ENCODE data around the gene SPTBN1. TPM values are rescaled to one million over a fixed set of nuclear protein-coding genes. Genes with fewer than 3 reads are reported as not detected.
A peak's percentile ranks its signal among the peaks of the same experiment; 100 is the strongest.

SPTBN1 gene
- total RNA-seq, 3 donors from 2014 or later (not counting 1 experiment from before 2014, with no cell fraction given): 65.7 to 142 (median 68.3) TPM

DNA sequence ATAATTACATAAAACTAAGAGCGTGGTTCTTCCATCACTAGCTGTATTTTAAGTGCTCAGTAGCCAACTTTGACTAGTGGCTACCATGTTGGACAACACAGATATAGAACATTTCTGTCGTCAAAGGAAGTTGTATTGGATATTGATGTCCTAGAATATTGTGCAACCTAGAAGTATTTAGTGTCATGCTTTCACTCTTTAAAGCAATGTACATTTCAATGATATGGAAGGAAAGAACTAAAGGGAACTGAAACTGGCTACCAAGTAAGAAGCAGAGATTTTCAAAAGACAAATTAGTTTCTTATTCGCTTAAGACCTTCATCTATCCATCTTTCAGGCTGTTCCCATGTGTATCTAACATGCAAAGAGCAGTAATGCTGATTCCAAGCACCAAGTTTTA is 182.0 kb downstream of the SPTBN1 start:
- ATAC-seq: no peak
- H3K4me3 ChIP-seq (ENCODE audit: low read length): no peak overlapping the region
- H3K27ac ChIP-seq (ENCODE audit: low read length): no peak overlapping the region
- H3K36me3 Mint-ChIP-seq: peaks cover 3% of the 10 kb centered on the region
- no peaks in the 10 kb centered on the region for H3K4me1 ChIP-seq (ENCODE audit: control insufficient read depth, insufficient read depth, low read length)
- H3K4me3 Mint-ChIP-seq: no peak overlapping the region
- intact Hi-C loops (cut with micrococcal nuclease): no loop called here
- H3K27me3 Mint-ChIP-seq (ENCODE audit: low read depth in 2 of 2): no peaks in the 10 kb centered on the region
- DNase-seq: no peak
- no peak overlapping the region for H3K27ac Mint-ChIP-seq
- 84% methylated on average over 3 of the region's 3 CpGs for WGBS (ENCODE audit: insufficient coverage)
- TF ChIP-seq, protein P1, sequence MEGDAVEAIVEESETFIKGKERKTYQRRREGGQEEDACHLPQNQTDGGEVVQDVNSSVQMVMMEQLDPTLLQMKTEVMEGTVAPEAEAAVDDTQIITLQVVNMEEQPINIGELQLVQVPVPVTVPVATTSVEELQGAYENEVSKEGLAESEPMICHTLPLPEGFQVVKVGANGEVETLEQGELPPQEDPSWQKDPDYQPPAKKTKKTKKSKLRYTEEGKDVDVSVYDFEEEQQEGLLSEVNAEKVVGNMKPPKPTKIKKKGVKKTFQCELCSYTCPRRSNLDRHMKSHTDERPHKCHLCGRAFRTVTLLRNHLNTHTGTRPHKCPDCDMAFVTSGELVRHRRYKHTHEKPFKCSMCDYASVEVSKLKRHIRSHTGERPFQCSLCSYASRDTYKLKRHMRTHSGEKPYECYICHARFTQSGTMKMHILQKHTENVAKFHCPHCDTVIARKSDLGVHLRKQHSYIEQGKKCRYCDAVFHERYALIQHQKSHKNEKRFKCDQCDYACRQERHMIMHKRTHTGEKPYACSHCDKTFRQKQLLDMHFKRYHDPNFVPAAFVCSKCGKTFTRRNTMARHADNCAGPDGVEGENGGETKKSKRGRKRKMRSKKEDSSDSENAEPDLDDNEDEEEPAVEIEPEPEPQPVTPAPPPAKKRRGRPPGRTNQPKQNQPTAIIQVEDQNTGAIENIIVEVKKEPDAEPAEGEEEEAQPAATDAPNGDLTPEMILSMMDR (IDR thresholded peaks at IDR 0.05): no peak
- no peaks in the 10 kb centered on the region for H3K9me3 ChIP-seq (ENCODE audit: control insufficient read depth, insufficient read depth, low read length)
- no peaks in the 10 kb centered on the region for H3K9me3 Mint-ChIP-seq
- no peaks in the 10 kb centered on the region for H3K27me3 ChIP-seq (ENCODE audit: control insufficient read depth, insufficient read depth, low read length)
- peaks cover 69% of the 10 kb centered on the region for H3K36me3 ChIP-seq (ENCODE audit: control insufficient read depth, insufficient read depth, low read length)
- H3K4me1 Mint-ChIP-seq: peaks cover 4 to 13% of the 10 kb centered on the region in 2 donors

DNA sequence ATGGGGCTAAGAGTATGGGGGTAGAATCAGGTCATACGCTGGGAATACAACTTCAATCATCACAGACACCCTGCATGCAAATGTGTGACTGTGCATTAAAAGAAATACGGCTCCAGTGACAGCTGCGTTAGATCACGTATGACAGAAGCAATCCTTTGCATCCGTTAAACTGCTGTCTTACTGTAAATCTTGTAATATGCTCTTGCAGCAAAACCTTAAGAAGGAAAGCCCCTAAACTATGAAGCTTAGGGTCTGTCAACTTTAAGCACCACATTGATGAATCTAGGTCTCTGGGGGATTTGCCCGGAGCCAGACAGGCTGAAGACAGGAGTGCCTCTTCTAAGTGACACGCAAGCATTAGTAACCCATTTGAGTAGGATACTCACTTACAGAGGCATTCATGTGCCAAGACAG is 182.7 kb downstream of the SPTBN1 start:
- Mint-ChIP-seq H3K9me3 (no peaks in the 10 kb centered on the region), H3K27ac (no peak overlapping the region), H3K4me1 (peaks cover 4 to 13% of the 10 kb centered on the region in 2 donors), H3K27me3 (ENCODE audit: low read depth in 2 of 2) (no peaks in the 10 kb centered on the region), H3K36me3 (no peaks in the 10 kb centered on the region), H3K4me3 (no peak overlapping the region)
- Histone ChIP-seq H3K9me3 (ENCODE audit: control insufficient read depth, insufficient read depth, low read length) (no peaks in the 10 kb centered on the region), H3K4me3 (ENCODE audit: low read length) (no peak overlapping the region), H3K27me3 (ENCODE audit: control insufficient read depth, insufficient read depth, low read length) (no peaks in the 10 kb centered on the region), H3K27ac (ENCODE audit: low read length) (no peak overlapping the region), H3K36me3 (ENCODE audit: control insufficient read depth, insufficient read depth, low read length) (peaks cover 69% of the 10 kb centered on the region), H3K4me1 (ENCODE audit: control insufficient read depth, insufficient read depth, low read length) (no peaks in the 10 kb centered on the region)
- 94% methylated on average over 7 of the region's 7 CpGs for WGBS (ENCODE audit: insufficient coverage)
- DNase-seq: no peak
- no peak for ATAC-seq
- intact Hi-C loops (cut with micrococcal nuclease): no loop called here
- TF ChIP-seq, protein P1 (IDR thresholded peaks at IDR 0.05): no peak

DNA sequence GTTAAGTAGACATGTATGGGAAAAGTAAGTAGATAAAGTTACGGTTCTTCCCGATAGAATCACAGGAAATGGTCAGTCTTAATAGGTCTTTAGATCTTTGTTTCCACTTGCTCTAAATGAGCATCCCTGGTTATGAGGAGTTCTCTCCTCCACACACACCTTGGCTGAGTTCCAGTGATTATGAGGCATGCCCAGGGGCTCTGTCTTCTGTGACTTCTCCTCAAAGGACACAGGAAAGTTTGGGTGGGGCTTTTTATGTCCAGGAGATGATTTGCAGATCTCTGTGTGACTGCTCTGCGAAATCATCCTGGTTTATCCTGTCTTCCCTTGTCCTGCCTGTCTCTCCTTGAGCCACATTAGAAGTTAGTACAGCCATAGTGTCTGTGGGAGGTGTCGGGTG is 183.5 kb downstream of the SPTBN1 start:
- Histone ChIP-seq H3K9me3 (ENCODE audit: control insufficient read depth, insufficient read depth, low read length) (no peaks in the 10 kb centered on the region), H3K36me3 (ENCODE audit: control insufficient read depth, insufficient read depth, low read length) (peaks cover 72% of the 10 kb centered on the region), H3K27ac (ENCODE audit: low read length) (no peak overlapping the region), H3K4me1 (ENCODE audit: control insufficient read depth, insufficient read depth, low read length) (no peaks in the 10 kb centered on the region), H3K4me3 (ENCODE audit: low read length) (no peak overlapping the region), H3K27me3 (ENCODE audit: control insufficient read depth, insufficient read depth, low read length) (no peaks in the 10 kb centered on the region)
- 100% methylated on average over 2 of the region's 4 CpGs for WGBS (ENCODE audit: insufficient coverage)
- intact Hi-C loops (cut with micrococcal nuclease): no loop called here
- Mint-ChIP-seq H3K27me3 (ENCODE audit: low read depth in 2 of 2) (no peaks in the 10 kb centered on the region), H3K9me3 (no peaks in the 10 kb centered on the region), H3K27ac (peak overlapping the region in 1 of 2 donors; percentile 11), H3K36me3 (no peaks in the 10 kb centered on the region), H3K4me3 (no peak overlapping the region), H3K4me1 (peaks cover 4 to 13% of the 10 kb centered on the region in 2 donors)
- ATAC-seq: no peak
- TF ChIP-seq, protein P1 (IDR thresholded peaks at IDR 0.05): no peak
- no peak for DNase-seq

DNA sequence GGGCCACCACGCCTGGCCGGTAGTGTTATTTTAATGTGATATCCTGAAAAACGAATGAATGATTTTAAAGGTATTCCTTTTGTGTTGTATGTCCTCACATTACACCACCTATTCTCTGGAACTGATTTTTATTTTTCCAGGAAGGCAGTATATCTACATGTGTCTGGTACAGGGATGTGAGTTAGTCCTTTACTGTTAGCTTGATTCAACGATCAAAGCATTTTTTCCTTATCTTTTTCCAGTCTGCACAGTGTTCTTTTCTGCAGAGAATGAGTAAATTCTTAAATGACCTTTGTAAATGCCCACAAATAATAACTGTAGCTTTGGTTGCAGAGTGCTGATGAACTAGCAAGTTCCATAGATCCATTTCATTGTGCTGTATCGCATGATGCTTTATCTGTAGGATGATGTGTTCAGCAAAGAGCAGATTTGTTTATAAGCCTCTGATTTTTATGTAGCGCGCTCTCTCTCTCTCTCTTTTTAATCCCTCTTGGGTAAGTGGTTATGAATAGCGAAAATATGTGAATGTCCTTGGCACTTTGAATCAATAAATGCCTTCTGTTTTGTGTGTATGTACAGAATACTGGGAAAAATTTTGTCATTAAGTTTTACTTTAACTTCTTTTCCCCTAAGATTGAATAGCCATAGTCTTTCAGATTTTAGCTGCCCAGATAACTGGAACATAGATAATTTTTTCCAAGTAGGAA is 184.9 kb downstream of the SPTBN1 start:
- no peak overlapping the region for H3K4me3 Mint-ChIP-seq
- H3K4me1 Mint-ChIP-seq: peaks cover 4 to 13% of the 10 kb centered on the region in 2 donors
- H3K27ac ChIP-seq (ENCODE audit: low read length): no peak overlapping the region
- ATAC-seq (no peak), DNase-seq (no peak)
- peaks cover 9% of the 10 kb centered on the region for H3K36me3 Mint-ChIP-seq
- no peak overlapping the region for H3K4me3 ChIP-seq (ENCODE audit: low read length)
- TF ChIP-seq, protein P1 (IDR thresholded peaks at IDR 0.05): no peak
- H3K9me3 Mint-ChIP-seq: no peaks in the 10 kb centered on the region
- no peaks in the 10 kb centered on the region for H3K27me3 ChIP-seq (ENCODE audit: control insufficient read depth, insufficient read depth, low read length)
- no peaks in the 10 kb centered on the region for H3K9me3 ChIP-seq (ENCODE audit: control insufficient read depth, insufficient read depth, low read length)
- H3K27ac Mint-ChIP-seq: no peak overlapping the region
- peaks cover 77% of the 10 kb centered on the region for H3K36me3 ChIP-seq (ENCODE audit: control insufficient read depth, insufficient read depth, low read length)
- 100% methylated on average over 3 of the region's 8 CpGs for WGBS (ENCODE audit: insufficient coverage)
- intact Hi-C loops (cut with micrococcal nuclease): no loop called here
- H3K27me3 Mint-ChIP-seq (ENCODE audit: low read depth in 2 of 2): no peaks in the 10 kb centered on the region
- no peaks in the 10 kb centered on the region for H3K4me1 ChIP-seq (ENCODE audit: control insufficient read depth, insufficient read depth, low read length)

Measured in natural killer cell (primary cell).